ENCODE results near the gene SARM1.

SARM1 gene

GRCh38 chr17:28344435-28344901, 27.0 kb upstream of the SARM1 start:
- Histone ChIP-seq H2BK120ac (ENCODE audit: low read depth, low read length) (no peak overlapping the region), H2AK5ac (ENCODE audit: low read length, severe bottlenecking) (no peak overlapping the region), H2BK15ac (ENCODE audit: low read depth, poor library complexity, severe bottlenecking) (no peak overlapping the region), H2AFZ (ENCODE audit: low read depth, low read length) (no peak overlapping the region), H4K8ac (ENCODE audit: low read length) (no peak overlapping the region), H3K14ac (ENCODE audit: low read length in 2 of 2) (no peak overlapping the region), H3K4me2 (ENCODE audit: low read length, poor library complexity, severe bottlenecking) (no peak overlapping the region), H3K4me1 (ENCODE audit: control insufficient read depth, insufficient read depth, low read depth, low read length) (peaks cover 16% of the 10 kb centered on the region), H3K23ac (ENCODE audit: low read length in 2 of 2) (no peak overlapping the region), H3K4ac (ENCODE audit: low read depth in 1 of 2, low read length in 2 of 2) (no peak overlapping the region), H2BK5ac (ENCODE audit: low read depth, low read length, poor library complexity, severe bottlenecking) (no peak overlapping the region), H3K27me3 (ENCODE audit: control insufficient read depth in 1 of 2, insufficient read depth in 1 of 2, low read length in 2 of 2) (no peaks in the 10 kb centered on the region), H4K91ac (ENCODE audit: low read length) (no peak overlapping the region), H2BK12ac (ENCODE audit: low read length in 2 of 2) (no peak overlapping the region), H3K9ac (ENCODE audit: low read length) (no peak overlapping the region), H3K9me3 (ENCODE audit: control insufficient read depth, low read length) (no peaks in the 10 kb centered on the region), H3K4me3 (ENCODE audit: insufficient read depth in 1 of 2, low read depth in 1 of 2, low read length in 2 of 2) (no peak overlapping the region), H3K79me1 (replicated peaks; ENCODE audit: low read length, poor library complexity, severe bottlenecking) (peaks cover 33% of the 10 kb centered on the region), H3K36me3 (ENCODE audit: control insufficient read depth in 1 of 2, insufficient read depth in 2 of 2, low read depth in 1 of 2, low read length in 2 of 2) (peaks cover 80 to 98% of the 10 kb centered on the region in 2 experiments), H3K27ac (ENCODE audit: low read length, poor library complexity, severe bottlenecking) (no peak overlapping the region), H3K18ac (ENCODE audit: low read depth in 1 of 2, low read length in 2 of 2) (no peak overlapping the region)
- 96% methylated on average over 19 of the region's 19 CpGs for WGBS
- no peak for DNase-seq

DNA sequence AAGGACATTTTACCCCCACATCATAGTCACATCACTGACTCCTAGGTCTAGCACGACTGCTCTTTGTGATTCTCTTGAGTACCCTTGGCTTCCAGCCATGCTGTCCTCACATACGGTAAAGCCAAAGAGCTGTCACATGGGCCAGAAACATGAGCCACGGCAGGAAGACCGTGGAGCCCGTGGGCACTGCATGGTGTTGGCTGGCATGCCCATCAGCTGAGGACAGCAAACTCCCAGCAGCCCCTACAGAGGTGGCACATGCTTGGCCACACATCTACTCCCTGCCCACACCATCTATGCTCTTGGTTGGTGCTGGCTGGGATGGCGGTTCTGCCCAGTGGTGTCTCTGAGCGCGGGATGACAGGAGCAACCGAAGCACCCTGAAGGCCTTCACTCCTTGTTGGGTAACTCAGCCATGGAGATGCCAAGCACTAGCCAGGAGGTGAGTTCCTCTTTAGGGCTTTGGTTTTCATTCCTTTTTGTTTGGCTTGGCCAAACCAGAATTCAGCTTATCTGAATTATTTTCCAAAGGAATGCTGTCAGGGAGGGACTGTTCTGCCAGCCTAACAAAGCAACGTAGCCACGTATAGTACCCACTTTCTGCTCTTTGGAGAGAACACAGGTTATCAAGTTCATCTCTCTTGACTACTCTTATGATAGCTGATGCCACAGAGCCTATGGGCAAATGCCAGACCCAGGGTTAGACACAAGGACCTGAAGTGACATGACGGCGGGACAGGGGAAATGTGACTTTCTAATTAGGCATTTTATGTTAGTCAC, 25.9 kb upstream of the SARM1 start:
- Histone ChIP-seq H3K9me3 (ENCODE audit: control insufficient read depth, low read length) (no peaks in the 10 kb centered on the region), H3K18ac (ENCODE audit: low read depth in 1 of 2, low read length in 2 of 2) (no peak overlapping the region), H2AFZ (ENCODE audit: low read depth, low read length) (no peak overlapping the region), H3K36me3 (ENCODE audit: control insufficient read depth in 1 of 2, insufficient read depth in 2 of 2, low read depth in 1 of 2, low read length in 2 of 2) (peaks cover 76 to 98% of the 10 kb centered on the region in 2 experiments), H3K4me2 (ENCODE audit: low read length, poor library complexity, severe bottlenecking) (no peak overlapping the region), H3K79me1 (replicated peaks; ENCODE audit: low read length, poor library complexity, severe bottlenecking) (peaks cover 32% of the 10 kb centered on the region), H3K9ac (ENCODE audit: low read length) (peak overlapping the region; percentile 67), H3K4ac (ENCODE audit: low read depth in 1 of 2, low read length in 2 of 2) (no peak overlapping the region), H2BK12ac (ENCODE audit: low read length in 2 of 2) (no peak overlapping the region), H2BK5ac (ENCODE audit: low read depth, low read length, poor library complexity, severe bottlenecking) (no peak overlapping the region), H3K4me1 (ENCODE audit: control insufficient read depth, insufficient read depth, low read depth, low read length) (peaks cover 16% of the 10 kb centered on the region), H3K4me3 (ENCODE audit: insufficient read depth in 1 of 2, low read depth in 1 of 2, low read length in 2 of 2) (no peak overlapping the region), H4K91ac (ENCODE audit: low read length) (no peak overlapping the region), H3K23ac (ENCODE audit: low read length in 2 of 2) (no peak overlapping the region), H3K27ac (ENCODE audit: low read length, poor library complexity, severe bottlenecking) (peak overlapping the region; percentile 91), H3K27me3 (ENCODE audit: control insufficient read depth in 1 of 2, insufficient read depth in 1 of 2, low read length in 2 of 2) (no peaks in the 10 kb centered on the region), H2BK120ac (ENCODE audit: low read depth, low read length) (no peak overlapping the region), H2BK15ac (ENCODE audit: low read depth, poor library complexity, severe bottlenecking) (no peak overlapping the region), H2AK5ac (ENCODE audit: low read length, severe bottlenecking) (peak overlapping the region; percentile 62), H4K8ac (ENCODE audit: low read length) (no peak overlapping the region), H3K14ac (ENCODE audit: low read length in 2 of 2) (no peak overlapping the region)
- DNase-seq = no peak
- WGBS = 96% methylated on average over 13 of the region's 13 CpGs

DNA sequence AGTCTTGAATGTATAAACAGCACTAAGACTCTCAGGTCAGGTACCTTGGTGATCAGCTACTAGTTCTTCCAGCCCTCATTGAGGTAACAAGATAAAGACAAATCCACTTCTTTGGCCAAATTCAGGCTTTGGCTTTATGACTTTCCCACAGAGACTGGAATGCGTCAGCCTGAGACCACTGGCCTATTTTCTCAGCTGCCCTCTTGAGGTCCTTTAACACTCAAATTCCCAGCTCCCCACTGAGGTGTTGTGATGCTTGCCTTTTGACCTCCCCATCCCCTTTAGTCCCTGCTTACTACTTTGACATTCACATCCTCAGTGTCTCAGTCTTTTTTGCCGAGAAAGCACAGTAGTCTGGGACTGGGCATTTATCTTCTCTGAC, 25.3 kb upstream of the SARM1 start:
- Histone ChIP-seq H3K4me3 (ENCODE audit: insufficient read depth in 1 of 2, low read depth in 1 of 2, low read length in 2 of 2) (no peak overlapping the region), H3K27me3 (ENCODE audit: control insufficient read depth in 1 of 2, insufficient read depth in 1 of 2, low read length in 2 of 2) (no peaks in the 10 kb centered on the region), H4K91ac (ENCODE audit: low read length) (no peak overlapping the region), H3K36me3 (ENCODE audit: control insufficient read depth in 1 of 2, insufficient read depth in 2 of 2, low read depth in 1 of 2, low read length in 2 of 2) (peaks cover 76 to 98% of the 10 kb centered on the region in 2 experiments), H2AK5ac (ENCODE audit: low read length, severe bottlenecking) (peak overlapping the region; percentile 62), H2BK5ac (ENCODE audit: low read depth, low read length, poor library complexity, severe bottlenecking) (no peak overlapping the region), H3K79me1 (replicated peaks; ENCODE audit: low read length, poor library complexity, severe bottlenecking) (peaks cover 31% of the 10 kb centered on the region), H3K4me1 (ENCODE audit: control insufficient read depth, insufficient read depth, low read depth, low read length) (peaks cover 16% of the 10 kb centered on the region), H3K14ac (ENCODE audit: low read length in 2 of 2) (no peak overlapping the region), H3K9ac (ENCODE audit: low read length) (peak overlapping the region; percentile 67), H3K27ac (ENCODE audit: low read length, poor library complexity, severe bottlenecking) (peak overlapping the region; percentile 91), H3K9me3 (ENCODE audit: control insufficient read depth, low read length) (no peaks in the 10 kb centered on the region), H4K8ac (ENCODE audit: low read length) (no peak overlapping the region), H3K23ac (ENCODE audit: low read length in 2 of 2) (no peak overlapping the region), H2BK15ac (ENCODE audit: low read depth, poor library complexity, severe bottlenecking) (no peak overlapping the region), H2BK120ac (ENCODE audit: low read depth, low read length) (no peak overlapping the region), H3K4ac (ENCODE audit: low read depth in 1 of 2, low read length in 2 of 2) (peak overlapping the region in 1 of 2 experiments; percentile 16), H3K18ac (ENCODE audit: low read depth in 1 of 2, low read length in 2 of 2) (no peak overlapping the region), H3K4me2 (ENCODE audit: low read length, poor library complexity, severe bottlenecking) (no peak overlapping the region), H2AFZ (ENCODE audit: low read depth, low read length) (no peak overlapping the region), H2BK12ac (ENCODE audit: low read length in 2 of 2) (no peak overlapping the region)
- no peak for DNase-seq
- 98% methylated on average over 2 of the region's 2 CpGs for WGBS

GRCh38 chr17:28346746-28347246, 24.7 kb upstream of the SARM1 start:
- H3K18ac ChIP-seq (ENCODE audit: low read depth in 1 of 2, low read length in 2 of 2) = no peak overlapping the region
- no peak overlapping the region for H2BK12ac ChIP-seq (ENCODE audit: low read length in 2 of 2)
- 91% methylated on average over 2 of the region's 7 CpGs for WGBS
- no peak overlapping the region for H3K23ac ChIP-seq (ENCODE audit: low read length in 2 of 2)
- peaks cover 25% of the 10 kb centered on the region for H3K79me1 ChIP-seq (replicated peaks; ENCODE audit: low read length, poor library complexity, severe bottlenecking)
- no peak overlapping the region for H2BK15ac ChIP-seq (ENCODE audit: low read depth, poor library complexity, severe bottlenecking)
- peak overlapping the region; percentile 80 for H2AK5ac ChIP-seq (ENCODE audit: low read length, severe bottlenecking)
- H3K4me3 ChIP-seq (ENCODE audit: insufficient read depth in 1 of 2, low read depth in 1 of 2, low read length in 2 of 2) = no peak overlapping the region
- peaks cover 76 to 98% of the 10 kb centered on the region in 2 experiments for H3K36me3 ChIP-seq (ENCODE audit: control insufficient read depth in 1 of 2, insufficient read depth in 2 of 2, low read depth in 1 of 2, low read length in 2 of 2)
- H3K4me1 ChIP-seq (ENCODE audit: control insufficient read depth, insufficient read depth, low read depth, low read length) = peaks cover 16% of the 10 kb centered on the region
- H2BK5ac ChIP-seq (ENCODE audit: low read depth, low read length, poor library complexity, severe bottlenecking) = peak overlapping the region; percentile 37
- H3K9me3 ChIP-seq (ENCODE audit: control insufficient read depth, low read length) = no peaks in the 10 kb centered on the region
- H4K91ac ChIP-seq (ENCODE audit: low read length) = no peak overlapping the region
- DNase-seq = peak; percentile 63
- H3K27me3 ChIP-seq (ENCODE audit: control insufficient read depth in 1 of 2, insufficient read depth in 1 of 2, low read length in 2 of 2) = no peaks in the 10 kb centered on the region
- no peak overlapping the region for H3K4ac ChIP-seq (ENCODE audit: low read depth in 1 of 2, low read length in 2 of 2)
- H4K8ac ChIP-seq (ENCODE audit: low read length) = peak overlapping the region; percentile 22
- H2AFZ ChIP-seq (ENCODE audit: low read depth, low read length) = no peak overlapping the region
- H3K4me2 ChIP-seq (ENCODE audit: low read length, poor library complexity, severe bottlenecking) = peak overlapping the region; percentile 13
- no peak overlapping the region for H3K14ac ChIP-seq (ENCODE audit: low read length in 2 of 2)
- H2BK120ac ChIP-seq (ENCODE audit: low read depth, low read length) = no peak overlapping the region
- H3K27ac ChIP-seq (ENCODE audit: low read length, poor library complexity, severe bottlenecking) = peak overlapping the region; percentile 91
- peak overlapping the region; percentile 67 for H3K9ac ChIP-seq (ENCODE audit: low read length)
